Endometrial microvascular endothelial cells (primary cell): Measurements from ENCODE around the gene LMTK3. TPM values are rescaled to one million over a fixed set of nuclear protein-coding genes. Genes with fewer than 3 reads are reported as not detected.

Experiments
- in situ Hi-C: cut with HindIII; loops from 2 replicates; pipeline ENCODE4 v1.10.0; 2017; ENCODE audit warnings: low sequenced_read_pairs, low pct_unique_long_range_greater_than_20kb; ENCODE audit errors: inconsistent ontology term
- total RNA-seq: library from RNA; depleted of rRNA; stranded (reverse); fragments of >200 nt; gene quantifications from one replicate; pipeline ENCODE4 v1.2.3, GENCODE V29; 2015; ENCODE audit errors: inconsistent ontology term

LMTK3 gene
- total RNA-seq: not detected

DNA sequence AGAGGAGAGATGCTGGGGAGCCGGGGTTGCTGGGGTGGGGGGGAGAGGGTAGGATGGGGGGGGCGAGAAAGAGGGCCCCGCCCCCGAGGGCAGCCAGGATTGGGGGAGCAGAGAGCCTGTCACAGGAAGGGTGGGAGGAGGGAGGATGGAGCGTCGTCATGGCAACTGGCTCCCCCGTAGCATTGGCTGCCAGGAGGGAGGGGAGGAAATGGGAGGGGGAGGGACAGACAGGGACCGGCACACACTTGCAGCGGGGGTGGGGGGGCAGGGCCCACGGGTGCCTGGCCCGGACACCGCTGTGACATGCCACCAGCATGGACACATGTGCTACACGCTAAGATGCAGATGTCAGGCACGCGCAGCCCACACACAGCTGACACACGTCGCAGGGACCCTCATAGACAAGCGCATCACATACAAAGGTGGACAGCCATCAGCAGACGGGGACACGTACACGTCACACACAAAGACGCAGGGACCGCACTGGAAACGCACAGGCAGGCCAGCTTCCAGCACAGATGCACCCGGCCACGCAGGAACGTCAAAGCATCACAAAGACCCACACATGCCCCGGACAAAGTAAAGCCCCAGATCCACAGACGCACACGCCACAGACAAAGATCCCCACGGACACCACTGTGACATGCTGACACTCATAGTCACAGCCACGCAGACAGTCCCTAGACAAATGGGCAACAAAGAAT lies at the start of gene LMTK3:
Gene LMTK3, minus strand, starts transcription at position 36 of the 704 bp plus-strand sequence. CDS start 259 bp downstream, outside the sequence.
- in situ Hi-C loops: no loop called here

DNA sequence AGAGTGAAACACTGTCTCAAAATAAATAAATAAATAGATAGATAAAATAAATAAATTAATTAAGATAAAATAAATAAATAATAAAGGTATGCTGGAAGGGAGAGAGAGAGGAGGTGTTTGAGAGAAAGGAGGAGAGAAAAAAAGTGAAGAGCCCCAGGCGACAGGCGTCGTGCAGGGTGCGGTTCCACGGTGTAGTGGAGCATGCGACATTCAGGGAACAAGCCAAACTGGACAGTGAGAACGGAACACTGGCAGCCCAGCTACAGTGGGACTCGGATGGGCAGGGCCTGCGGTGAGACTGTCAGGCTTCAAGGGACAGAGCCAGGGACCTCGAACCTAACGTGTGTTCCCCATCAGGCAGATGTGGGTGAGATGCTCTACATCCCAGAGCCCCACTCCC lies 49.8 kb upstream of the LMTK3 start:
- in situ Hi-C loops: no loop called here

DNA sequence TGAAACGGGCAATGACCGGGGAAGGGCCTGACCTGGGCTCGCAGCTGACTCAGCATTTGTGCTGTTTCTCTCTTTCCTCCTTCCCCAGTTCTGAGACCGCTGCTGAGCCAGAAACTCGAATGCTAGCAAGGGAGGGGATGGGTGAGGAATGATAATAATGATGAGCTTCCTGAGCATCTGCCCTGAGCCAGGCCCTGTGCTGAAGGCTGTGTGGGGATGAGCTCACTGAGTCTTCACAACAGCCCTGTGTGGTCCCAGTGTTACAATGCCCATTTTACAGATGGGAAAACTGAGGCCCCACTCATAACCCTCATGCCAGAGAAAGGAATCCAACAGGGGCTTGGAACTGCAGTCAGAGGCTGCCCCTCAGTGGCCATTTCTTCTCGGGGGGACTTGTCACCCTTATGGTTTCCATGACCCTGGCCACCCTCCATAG lies 48.5 kb upstream of the LMTK3 start:
- in situ Hi-C loops: no loop called here

GRCh38 chr19:48558018-48558684 lies 46.5 kb upstream of the LMTK3 start:
- in situ Hi-C loops: no loop called here

- in situ Hi-C loops: no loop called here
Measured at GRCh38 chr19:48556825-48557224, 45.2 kb upstream of the LMTK3 start.

GRCh38 chr19:48556163-48556562 lies 44.5 kb upstream of the LMTK3 start:
- in situ Hi-C loops: no loop called here

GRCh38 chr19:48554385-48555091 lies 42.9 kb upstream of the LMTK3 start:
- in situ Hi-C loops: no loop called here

GRCh38 chr19:48553676-48554384 lies 42.2 kb upstream of the LMTK3 start:
- in situ Hi-C loops: no loop called here

GRCh38 chr19:48552406-48553322 lies 41.0 kb upstream of the LMTK3 start:
- in situ Hi-C loops: no loop called here

DNA sequence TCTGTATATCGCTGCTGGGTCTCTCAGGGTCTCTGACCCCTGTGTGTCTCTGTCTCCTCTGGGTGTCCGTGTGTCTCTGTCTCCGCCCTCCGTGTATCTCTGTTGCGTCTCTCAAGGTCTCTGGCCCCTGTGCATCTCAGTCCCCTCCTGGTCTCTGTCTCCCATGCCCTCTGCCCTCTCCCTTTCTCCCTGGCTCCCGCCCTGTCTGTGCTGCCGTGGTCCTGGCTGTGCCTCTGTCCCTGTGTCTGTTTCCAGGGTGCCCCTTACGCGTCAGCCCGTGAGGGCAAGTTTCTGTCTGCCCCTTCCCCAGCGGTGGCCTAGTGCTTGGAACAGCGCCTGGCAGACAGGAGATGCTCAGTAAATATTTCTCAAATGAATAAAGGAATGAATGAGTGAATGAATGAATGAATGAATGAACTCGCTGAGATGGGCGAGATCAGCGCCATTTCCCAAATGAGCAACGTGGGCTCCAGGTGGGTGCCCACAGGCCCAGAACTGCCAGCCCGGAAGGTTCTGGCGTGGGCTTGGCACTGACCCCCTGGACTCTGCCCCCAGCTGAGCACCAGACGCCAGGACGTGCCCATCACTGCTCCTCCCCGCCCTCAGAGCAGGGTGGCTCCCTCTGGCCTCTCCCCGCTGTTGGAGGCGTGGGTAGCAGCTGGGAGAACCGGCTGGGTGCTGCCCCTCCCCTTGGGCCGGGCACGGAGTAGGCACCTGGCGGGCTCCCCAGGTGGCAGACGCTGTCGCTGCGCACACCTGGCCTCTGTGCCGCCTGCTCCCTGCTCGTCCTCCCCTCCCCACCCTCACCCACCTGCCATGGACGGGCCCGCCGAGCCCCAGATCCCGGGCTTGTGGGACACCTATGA lies 40.0 kb upstream of the LMTK3 start, which contains the start of gene SULT2B1:
Gene SULT2B1, plus strand, starts transcription at position 736 of the 866 bp plus-strand sequence. Its CDS starts 81 bp downstream, at position 817.
- in situ Hi-C loops: no loop called here

DNA sequence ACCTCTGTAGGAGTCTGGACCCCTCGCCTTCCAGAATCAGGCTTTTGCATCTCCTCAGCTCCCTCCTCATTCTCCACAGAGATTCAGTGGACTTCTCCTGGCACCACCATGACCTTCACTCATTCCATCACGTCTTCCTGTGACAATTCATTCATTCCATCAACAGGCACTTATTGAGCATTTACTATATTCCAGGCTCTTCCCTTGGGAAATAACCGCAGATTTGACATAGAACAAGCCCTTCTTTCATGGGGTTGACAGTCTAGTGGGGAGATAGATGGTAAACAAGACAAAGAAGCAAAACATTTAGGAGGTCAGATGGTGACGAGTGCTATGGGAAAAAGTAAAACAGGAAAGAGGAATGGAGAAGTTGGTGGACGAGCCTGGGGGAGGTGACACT lies 37.7 kb upstream of the LMTK3 start:
- in situ Hi-C loops: no loop called here

- in situ Hi-C loops: no loop called here
Measured at GRCh38 chr19:48548253-48548911, 36.7 kb upstream of the LMTK3 start.

DNA sequence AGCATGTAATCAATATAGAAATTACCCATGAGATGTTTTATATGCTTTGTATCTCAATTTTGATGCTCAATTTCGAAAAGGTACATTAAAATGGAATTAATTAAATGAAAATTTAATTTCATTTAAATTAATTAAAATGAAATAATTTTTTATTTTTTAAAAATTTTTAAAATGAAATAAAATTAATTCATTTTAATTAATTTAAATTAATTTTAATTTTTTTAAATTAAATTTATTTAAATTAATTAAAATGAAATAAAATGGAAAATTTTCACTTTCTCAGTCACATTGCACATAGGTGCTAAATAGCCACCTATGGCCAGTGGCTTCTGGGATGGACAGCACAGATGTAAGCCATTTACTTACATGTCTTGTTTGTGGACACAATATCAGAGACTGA lies 36.1 kb upstream of the LMTK3 start:
- in situ Hi-C loops: no loop called here

DNA sequence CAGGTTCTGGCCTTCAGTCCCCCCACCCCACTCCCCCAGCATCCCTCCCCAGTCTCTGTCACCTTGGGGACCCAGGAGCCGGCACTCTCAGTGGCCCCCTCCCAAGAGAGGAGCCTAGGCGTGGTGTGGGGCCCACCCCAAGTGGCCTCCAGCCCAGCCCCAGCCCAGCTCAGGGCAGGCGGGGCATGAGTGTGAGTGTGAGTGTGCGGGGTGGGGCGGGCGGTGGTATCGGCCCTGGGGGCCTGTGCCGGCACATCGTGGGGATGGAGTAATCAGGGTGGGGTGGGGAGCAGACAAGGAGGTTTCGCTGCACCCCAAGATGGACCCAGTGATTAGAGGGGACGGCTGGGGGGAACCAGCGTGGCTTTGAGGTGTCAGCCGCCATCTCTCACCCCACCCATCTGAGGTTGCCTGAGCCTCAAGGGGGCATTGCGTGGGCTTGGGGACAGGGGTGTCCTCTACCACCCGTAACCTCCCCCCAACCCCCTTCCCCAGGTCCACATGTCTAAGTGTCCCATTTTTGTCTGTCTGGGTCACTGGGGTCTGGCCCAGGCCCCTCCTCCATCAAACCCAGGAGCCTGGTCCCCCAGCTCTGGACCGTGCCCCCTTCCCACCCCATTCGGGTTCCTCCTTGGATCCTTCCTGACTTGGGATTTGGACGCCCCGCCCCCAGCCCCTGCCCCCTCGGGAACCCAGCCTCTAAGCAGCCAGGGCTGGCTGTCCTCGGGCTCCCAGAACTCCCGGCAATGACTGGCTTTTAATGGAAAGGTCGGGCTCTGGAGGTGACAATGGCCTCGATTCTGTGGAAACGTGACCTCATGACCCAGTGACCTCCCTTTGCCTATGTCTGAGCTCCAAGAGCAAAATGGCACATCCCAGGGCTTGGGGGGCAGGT lies 33.5 kb upstream of the LMTK3 start:
- in situ Hi-C loops: no loop called here

DNA sequence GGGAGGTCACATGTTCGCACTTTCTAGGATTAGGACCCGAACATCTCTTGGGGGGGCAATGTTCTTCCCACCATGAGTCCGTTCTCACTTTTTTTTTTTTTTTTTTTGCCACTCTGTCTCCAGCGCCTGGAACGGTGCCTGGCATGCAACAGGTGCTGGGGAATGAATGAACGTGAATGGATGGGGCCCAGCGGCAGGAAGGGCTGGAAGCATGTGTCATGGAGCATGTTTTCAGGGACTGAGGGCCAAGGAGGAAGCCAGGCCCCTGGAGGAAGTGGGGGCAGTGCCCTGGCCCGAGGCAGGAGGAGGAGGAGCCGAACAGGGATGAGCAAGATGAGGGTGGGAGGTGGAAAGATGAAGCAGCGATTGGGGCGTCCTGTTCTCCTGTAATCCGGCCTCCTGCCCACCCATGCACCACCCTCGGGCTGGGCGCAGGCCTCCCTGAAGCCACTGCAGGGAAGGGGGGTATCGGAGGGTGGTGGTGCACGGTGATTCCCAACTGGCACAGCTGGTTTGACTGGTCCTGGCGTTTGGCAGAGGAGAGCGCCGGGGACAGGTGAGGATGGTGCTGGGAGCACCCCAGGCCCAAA lies 31.6 kb upstream of the LMTK3 start:
- in situ Hi-C loops: no loop called here

- in situ Hi-C loops: no loop called here
Measured at GRCh38 chr19:48541813-48542212, 30.2 kb upstream of the LMTK3 start.
